Heart left ventricle (tissue), 13 donors: Measurements from ENCODE around the gene FAT2.

Source experiments
- CTCF ChIP-seq, 12 donors: fragments of 200-600 bp; sonication (generic) in 4 of 12; IDR thresholded peaks; one replicate each; pipeline versions ENCODE4 v1.5.0 to v1.8.0; 2018 to 2022; ENCODE audit warnings: antibody characterized with exemption in 12 of 12, mild to moderate bottlenecking in 5 of 12
- POLR2A ChIP-seq, 2 donors: fragments of 450-650 bp; IDR thresholded peaks; one replicate each; pipeline ENCODE4 v1.6.1; 2017; ENCODE audit warnings: antibody characterized with exemption in 2 of 2, mild to moderate bottlenecking in 2 of 2, moderate library complexity in 2 of 2
- donor health status: ischemic (EF 13 %, LVEDD 7.1; RV severe dilation, severe dysfunction).
- donor health status: DM: no; HTN: yes; CAD: no.
- donor health status: DM: no; HTN: no; CAD: no.
- donor health status: ischemic (EF 25% LVEDD 6.9; RV normal size, moderate dysfunction).
- donor health status: ischemic (EF 25% LVEDD 5.7; RV mildly dilated, moderate dysfunction).
- donor health status: ischemic (EF 35%, LVEDD 5.7; RV mildly dilated, moderate dysfunction).
- donor health status: nonischemic (EF 11% LVEDD 7.7; RV severe dilation, severe dysfunction).
- donor health status: DM: yes; HTN: yes; CAD: no.
- donor health status: PGD.
- donor health status: ischemic (EF 29% LVEDD 5.4; RV normal size, mild dysfunction).
- donor health status: nonischemic (EF 23%, LVEDD 6.1; RV moderate dilation, normal function).

- TF ChIP-seq CTCF (IDR thresholded peaks at IDR 0.05): no peak
- TF ChIP-seq POLR2A (IDR thresholded peaks at IDR 0.05): no peak
Measured at GRCh38 chr5:151637676-151638075, 46.5 kb upstream of the FAT2 start.
